ENCODE results near the gene THAP3. TPM values are rescaled to one million over a fixed set of nuclear protein-coding genes. Genes with fewer than 3 reads are reported as not detected.
"Not testable (repeated sequence)": the region's sequence is repeated elsewhere in the genome, so short reads cannot be mapped to it uniquely, and the experiment has no call there.

Gene THAP3
- total and polyA plus RNA-seq, 2 donors (not counting 1 experiment from before 2014, with no cell fraction given): 20.2 to 30.4 TPM

DNA sequence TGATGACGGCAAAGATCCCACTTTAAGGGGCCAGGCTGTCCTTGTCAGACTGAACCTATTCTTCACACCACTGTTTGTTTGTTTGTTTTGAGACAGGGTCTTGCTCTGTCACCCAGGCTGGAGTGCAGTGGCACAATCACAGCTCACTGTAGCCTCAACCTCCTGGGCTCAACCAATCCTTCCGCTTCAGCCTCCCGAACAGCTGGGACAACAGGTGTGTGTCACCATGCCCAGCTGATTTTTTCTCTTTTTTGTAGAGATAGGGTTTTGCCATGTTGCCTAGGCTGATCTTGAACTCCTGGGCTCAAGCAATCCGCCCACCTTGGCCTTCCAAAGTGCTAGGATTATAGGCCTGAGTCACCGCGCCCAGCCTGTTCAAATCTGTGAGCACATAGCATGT lies 12.1 kb downstream of the THAP3 start:
- H3K9me3 Mint-ChIP-seq (ENCODE audit: insufficient read depth); H3K9ac ChIP-seq (ENCODE audit: low read length); H3K27me3 ChIP-seq (replicated peaks in 1 of 4; ENCODE audit: control extremely low read depth in 1 of 4, control insufficient read depth in 3 of 4, insufficient read depth in 4 of 4, low read length in 3 of 4); H3K4me1 ChIP-seq (ENCODE audit: control insufficient read depth in 2 of 2, insufficient read depth in 2 of 2, low read length in 2 of 2); H3K4me3 Mint-ChIP-seq; H3K27me3 Mint-ChIP-seq; H2AFZ ChIP-seq (ENCODE audit: insufficient read depth, low read depth, low read length, poor library complexity, severe bottlenecking); POLR2A ChIA-PET; ATAC-seq (ENCODE audit: low read depth); DNase-seq; H3K79me2 ChIP-seq (ENCODE audit: control insufficient read depth, insufficient read depth, low read length); H3K9me3 ChIP-seq (ENCODE audit: control extremely low read depth in 1 of 3, control insufficient read depth in 2 of 3, insufficient read depth in 1 of 3, low read length in 2 of 3); H4K20me1 ChIP-seq (ENCODE audit: control insufficient read depth, insufficient read depth, low read length, poor library complexity, severe bottlenecking); H3K4me1 Mint-ChIP-seq; intact Hi-C loops (cut with micrococcal nuclease); H3K4me2 ChIP-seq (replicated peaks; ENCODE audit: low read depth, low read length, poor library complexity, severe bottlenecking); H3K4me3 ChIP-seq (ENCODE audit: control extremely low read depth in 1 of 5, extremely low read depth in 1 of 5, insufficient read depth in 1 of 5, low read depth in 2 of 5, low read length in 4 of 5); H3K27ac ChIP-seq (ENCODE audit: low read length in 2 of 2); H3K27ac Mint-ChIP-seq: not testable (repeated sequence)
- CTCF ChIA-PET: interaction anchor here (1.4 kb wide), 1 partner anchor 32 kb away, joined by 4 read pairs; no protein-coding TSS in a partner anchor
- peaks cover 4 to 51% of the 10 kb centered on the region in 2 experiments for H3K36me3 ChIP-seq (replicated peaks in 1 of 2; ENCODE audit: control extremely low read depth in 1 of 2, control insufficient read depth in 1 of 2, extremely low read depth in 1 of 2, insufficient read depth in 2 of 2, low read length in 1 of 2)
- 100% methylated on average over 3 of the region's 6 CpGs for WGBS (ENCODE audit: insufficient coverage)

DNA sequence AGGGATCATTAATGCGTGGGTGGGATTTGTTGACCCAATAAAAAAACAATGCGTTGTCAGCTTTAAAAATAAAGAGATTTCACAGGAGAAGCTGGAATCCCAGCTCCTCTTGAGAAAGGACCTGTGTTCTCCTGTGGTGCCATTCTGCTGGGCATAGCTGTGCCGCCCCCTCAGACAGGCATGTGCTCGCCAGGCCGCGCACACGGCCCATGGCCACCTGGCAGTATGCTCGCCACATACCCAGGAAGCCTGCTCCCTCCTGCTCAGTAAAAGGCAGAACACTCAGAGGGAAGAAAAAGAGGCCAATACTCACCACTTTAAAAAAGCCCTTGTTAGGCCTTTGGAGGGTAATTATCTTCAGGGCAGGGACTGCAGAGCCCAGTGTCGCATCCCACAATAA lies 13.1 kb downstream of the THAP3 start:
- Histone ChIP-seq H3K36me3 (replicated peaks in 1 of 2; ENCODE audit: control extremely low read depth in 1 of 2, control insufficient read depth in 1 of 2, extremely low read depth in 1 of 2, insufficient read depth in 2 of 2, low read length in 1 of 2) (peaks cover 4 to 42% of the 10 kb centered on the region in 2 experiments), H3K27me3 (replicated peaks in 1 of 4; ENCODE audit: control extremely low read depth in 1 of 4, control insufficient read depth in 3 of 4, insufficient read depth in 4 of 4, low read length in 3 of 4) (no peaks in the 10 kb centered on the region), H3K9me3 (ENCODE audit: control extremely low read depth in 1 of 3, control insufficient read depth in 2 of 3, insufficient read depth in 1 of 3, low read length in 2 of 3) (no peaks in the 10 kb centered on the region), H3K27ac (ENCODE audit: low read length in 2 of 2) (no peak overlapping the region), H4K20me1 (ENCODE audit: control insufficient read depth, insufficient read depth, low read length, poor library complexity, severe bottlenecking) (no peaks in the 10 kb centered on the region), H3K79me2 (ENCODE audit: control insufficient read depth, insufficient read depth, low read length) (no peaks in the 10 kb centered on the region), H3K4me1 (ENCODE audit: control insufficient read depth in 2 of 2, insufficient read depth in 2 of 2, low read length in 2 of 2) (no peaks in the 10 kb centered on the region), H3K4me2 (replicated peaks; ENCODE audit: low read depth, low read length, poor library complexity, severe bottlenecking) (no peak overlapping the region), H3K9ac (ENCODE audit: low read length) (no peak overlapping the region), H2AFZ (ENCODE audit: insufficient read depth, low read depth, low read length, poor library complexity, severe bottlenecking) (no peak overlapping the region), H3K4me3 (ENCODE audit: control extremely low read depth in 1 of 5, extremely low read depth in 1 of 5, insufficient read depth in 1 of 5, low read depth in 2 of 5, low read length in 4 of 5) (no peak overlapping the region)
- no peak overlapping the region for H3K27ac Mint-ChIP-seq
- DNase-seq (no peak), ATAC-seq (ENCODE audit: low read depth) (no peak)
- H3K4me1 Mint-ChIP-seq: no peaks in the 10 kb centered on the region
- no peaks in the 10 kb centered on the region for H3K27me3 Mint-ChIP-seq
- TF ChIP-seq, protein P1, sequence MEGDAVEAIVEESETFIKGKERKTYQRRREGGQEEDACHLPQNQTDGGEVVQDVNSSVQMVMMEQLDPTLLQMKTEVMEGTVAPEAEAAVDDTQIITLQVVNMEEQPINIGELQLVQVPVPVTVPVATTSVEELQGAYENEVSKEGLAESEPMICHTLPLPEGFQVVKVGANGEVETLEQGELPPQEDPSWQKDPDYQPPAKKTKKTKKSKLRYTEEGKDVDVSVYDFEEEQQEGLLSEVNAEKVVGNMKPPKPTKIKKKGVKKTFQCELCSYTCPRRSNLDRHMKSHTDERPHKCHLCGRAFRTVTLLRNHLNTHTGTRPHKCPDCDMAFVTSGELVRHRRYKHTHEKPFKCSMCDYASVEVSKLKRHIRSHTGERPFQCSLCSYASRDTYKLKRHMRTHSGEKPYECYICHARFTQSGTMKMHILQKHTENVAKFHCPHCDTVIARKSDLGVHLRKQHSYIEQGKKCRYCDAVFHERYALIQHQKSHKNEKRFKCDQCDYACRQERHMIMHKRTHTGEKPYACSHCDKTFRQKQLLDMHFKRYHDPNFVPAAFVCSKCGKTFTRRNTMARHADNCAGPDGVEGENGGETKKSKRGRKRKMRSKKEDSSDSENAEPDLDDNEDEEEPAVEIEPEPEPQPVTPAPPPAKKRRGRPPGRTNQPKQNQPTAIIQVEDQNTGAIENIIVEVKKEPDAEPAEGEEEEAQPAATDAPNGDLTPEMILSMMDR (IDR thresholded peaks at IDR 0.05): no peak
- TF ChIP-seq EZH2 (IDR thresholded peaks at IDR 0.05; ENCODE audit: borderline replicate concordance, insufficient read depth, low read depth, low read length, poor library complexity, severe bottlenecking): no peak
- H3K4me3 Mint-ChIP-seq: no peak overlapping the region
- POLR2A ChIA-PET: no interaction called here
- CTCF ChIA-PET: interaction anchor here (0.6 kb wide), 1 partner anchor 93 kb away, joined by 3 read pairs; no protein-coding TSS in a partner anchor
- no peaks in the 10 kb centered on the region for H3K9me3 Mint-ChIP-seq (ENCODE audit: insufficient read depth)
- WGBS (ENCODE audit: insufficient coverage): 95% methylated on average over 9 of the region's 9 CpGs
- intact Hi-C loops (cut with micrococcal nuclease): no loop called here
